Embryonic facial prominence (tissue), 1 donor: ENCODE results near the gene ERBB2.
"Not testable (repeated sequence)": the region's sequence is repeated elsewhere in the genome, so short reads cannot be mapped to it uniquely, and the experiment has no call there.

ENCODE experiments used
- DNase-seq: peaks from one replicate; pipeline ENCODE4 v3.0.0-alpha.2; 2016; ENCODE audit errors: extremely low spot score

The ERBB2 gene

DNA sequence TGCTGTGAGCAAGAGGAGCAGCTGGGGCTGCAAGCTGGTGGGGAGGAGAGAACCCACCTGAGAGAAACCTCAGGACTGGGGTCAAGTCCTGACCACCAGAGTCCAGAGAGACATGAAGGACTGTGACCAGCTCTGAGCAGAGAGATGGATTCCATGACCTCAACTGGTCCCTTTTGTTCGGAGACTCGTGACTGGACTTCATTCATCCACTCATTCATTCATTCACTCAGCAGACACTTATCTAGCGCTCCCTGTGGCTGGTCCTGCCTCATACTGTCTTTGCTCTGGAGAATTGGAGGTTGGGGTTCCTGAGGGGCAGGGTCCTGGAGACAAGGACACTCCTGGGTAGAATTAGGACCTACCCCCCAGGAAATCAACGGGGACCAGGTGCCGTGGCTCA lies 4.0 kb downstream of the ERBB2 start:
- DNase-seq, result no peak

- no peak for DNase-seq
Measured at GRCh38 chr17:39704821-39705551, 5.1 kb downstream of the ERBB2 start.

DNA sequence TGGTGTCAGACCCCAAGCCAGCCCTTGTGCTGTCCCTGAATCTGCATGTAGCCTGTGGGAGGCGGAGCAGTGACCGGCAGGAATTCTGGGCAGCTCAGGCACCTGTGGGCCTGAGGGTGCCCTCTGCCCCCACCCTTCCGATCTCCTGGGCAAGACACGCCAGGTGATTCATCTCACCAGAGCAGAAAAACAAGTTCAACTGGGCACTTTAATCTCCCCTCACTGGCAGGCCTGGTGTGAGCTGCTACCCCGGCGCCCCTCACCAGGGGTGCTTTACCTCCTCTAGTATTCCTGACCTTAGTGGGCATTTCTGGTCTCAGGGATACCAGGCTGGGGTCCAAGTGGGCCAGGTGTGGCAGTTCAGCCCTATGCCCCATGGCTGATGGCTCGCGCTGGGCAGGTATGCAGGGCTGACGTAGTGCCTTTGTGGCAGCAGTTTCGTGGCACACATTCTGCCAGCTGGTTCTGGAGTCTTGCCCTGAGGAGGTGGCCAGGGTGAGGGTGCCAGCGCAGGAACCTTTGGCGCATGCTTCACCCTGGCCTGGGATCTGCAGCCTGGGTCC lies 6.0 kb downstream of the ERBB2 start:
- DNase-seq, result no peak

GRCh38 chr17:39706383-39706782 lies 6.5 kb downstream of the ERBB2 start:
- DNase-seq, result no peak

DNA sequence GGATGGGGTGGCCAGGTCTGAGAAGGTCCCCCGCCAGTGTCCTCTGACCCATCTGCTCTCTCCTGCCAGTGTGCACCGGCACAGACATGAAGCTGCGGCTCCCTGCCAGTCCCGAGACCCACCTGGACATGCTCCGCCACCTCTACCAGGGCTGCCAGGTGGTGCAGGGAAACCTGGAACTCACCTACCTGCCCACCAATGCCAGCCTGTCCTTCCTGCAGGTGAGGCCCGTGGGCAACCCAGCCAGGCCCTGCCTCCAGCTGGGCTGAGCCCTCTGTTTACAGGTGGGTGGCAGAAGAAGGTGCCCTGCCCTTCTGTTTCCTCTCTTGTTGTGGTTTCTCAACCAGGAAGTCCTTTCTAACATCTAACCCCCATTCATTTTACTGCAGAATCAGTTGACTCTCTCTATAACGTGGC lies 7.1 kb downstream of the ERBB2 start:
- no peak for DNase-seq

GRCh38 chr17:39709319-39709997 lies 9.6 kb downstream of the ERBB2 start:
- DNase-seq, result no peak

GRCh38 chr17:39709998-39710964 lies 10.4 kb downstream of the ERBB2 start:
- DNase-seq, result no peak

GRCh38 chr17:39711071-39711470 lies 11.2 kb downstream of the ERBB2 start:
- not testable (repeated sequence) for DNase-seq

DNA sequence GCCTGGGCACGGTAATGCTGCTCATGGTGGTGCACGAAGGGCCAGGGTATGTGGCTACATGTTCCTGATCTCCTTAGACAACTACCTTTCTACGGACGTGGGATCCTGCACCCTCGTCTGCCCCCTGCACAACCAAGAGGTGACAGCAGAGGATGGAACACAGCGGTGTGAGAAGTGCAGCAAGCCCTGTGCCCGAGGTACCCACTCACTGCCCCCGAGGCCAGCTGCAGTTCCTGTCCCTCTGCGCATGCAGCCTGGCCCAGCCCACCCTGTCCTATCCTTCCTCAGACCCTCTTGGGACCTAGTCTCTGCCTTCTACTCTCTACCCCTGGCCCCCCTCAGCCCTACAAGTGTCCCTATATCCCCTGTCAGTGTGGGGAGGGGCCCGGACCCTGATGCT lies 12.0 kb downstream of the ERBB2 start:
- no peak for DNase-seq

DNA sequence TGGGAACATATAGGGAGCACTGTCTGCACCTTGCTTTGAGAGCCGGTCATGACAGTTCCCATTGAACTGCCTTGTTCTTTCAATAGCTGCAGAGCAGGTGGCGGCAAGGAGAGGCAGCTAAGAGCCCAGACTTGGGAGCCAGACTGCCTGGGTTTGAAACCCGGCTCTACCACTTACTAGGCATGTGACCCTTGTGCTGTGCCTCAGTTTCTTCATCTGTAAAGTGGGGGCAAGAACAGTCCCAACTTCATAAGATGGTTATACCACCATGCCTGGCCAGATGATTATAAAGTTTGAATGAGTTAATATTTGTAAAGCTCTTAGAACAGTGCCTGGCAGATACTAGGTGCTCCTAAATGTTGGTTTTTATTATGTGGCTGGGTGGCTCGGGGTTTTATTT lies 14.4 kb downstream of the ERBB2 start:
- DNase-seq, result no peak

GRCh38 chr17:39715375-39716072 lies 15.7 kb downstream of the ERBB2 start:
- no peak for DNase-seq

- DNase-seq, result no peak
Measured at GRCh38 chr17:39716073-39716818, 16.4 kb downstream of the ERBB2 start.

DNA sequence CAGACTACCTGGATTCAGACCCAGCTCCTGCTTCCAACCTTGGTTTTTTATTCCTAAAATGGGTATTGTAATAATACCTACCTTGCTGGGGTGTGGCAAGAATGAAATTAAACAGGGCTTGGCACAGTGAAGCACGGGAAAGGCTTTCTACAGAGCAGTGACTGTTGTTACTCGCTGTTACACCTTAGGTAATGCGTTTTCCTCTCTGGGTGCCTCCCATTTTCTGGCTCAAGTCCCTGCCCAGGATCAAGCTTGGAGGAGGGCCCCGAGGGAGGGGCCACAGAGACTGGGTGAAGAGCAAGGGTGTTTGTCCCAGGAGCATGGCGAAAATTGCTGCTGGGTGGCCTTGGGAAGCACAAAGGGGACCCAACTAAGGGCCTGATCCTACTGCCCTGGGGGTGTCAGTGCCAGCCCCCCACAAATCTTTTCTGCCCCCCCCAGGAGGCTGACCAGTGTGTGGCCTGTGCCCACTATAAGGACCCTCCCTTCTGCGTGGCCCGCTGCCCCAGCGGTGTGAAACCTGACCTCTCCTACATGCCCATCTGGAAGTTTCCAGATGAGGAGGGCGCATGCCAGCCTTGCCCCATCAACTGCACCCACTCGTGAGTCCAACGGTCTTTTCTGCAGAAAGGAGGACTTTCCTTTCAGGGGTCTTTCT lies 17.1 kb downstream of the ERBB2 start:
- DNase-seq, result no peak

DNA sequence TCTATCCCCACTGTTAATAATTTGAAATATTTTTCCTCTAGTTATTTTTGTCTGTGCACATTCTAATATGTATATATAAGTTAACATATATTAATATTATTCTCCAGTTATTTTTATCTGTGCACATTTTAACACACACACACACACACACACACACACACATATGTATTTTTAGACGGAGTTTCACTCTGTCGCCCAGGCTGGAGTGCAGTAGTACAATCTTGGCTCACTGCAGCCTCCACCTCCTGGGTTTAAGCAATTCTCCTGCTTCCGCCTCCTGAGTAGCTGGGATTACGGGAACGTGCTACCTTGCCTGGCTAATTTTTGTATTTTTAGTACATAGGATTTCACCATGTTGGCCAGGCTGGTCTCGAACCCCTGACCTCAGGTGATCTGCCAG lies 17.8 kb downstream of the ERBB2 start:
- no peak for DNase-seq

DNA sequence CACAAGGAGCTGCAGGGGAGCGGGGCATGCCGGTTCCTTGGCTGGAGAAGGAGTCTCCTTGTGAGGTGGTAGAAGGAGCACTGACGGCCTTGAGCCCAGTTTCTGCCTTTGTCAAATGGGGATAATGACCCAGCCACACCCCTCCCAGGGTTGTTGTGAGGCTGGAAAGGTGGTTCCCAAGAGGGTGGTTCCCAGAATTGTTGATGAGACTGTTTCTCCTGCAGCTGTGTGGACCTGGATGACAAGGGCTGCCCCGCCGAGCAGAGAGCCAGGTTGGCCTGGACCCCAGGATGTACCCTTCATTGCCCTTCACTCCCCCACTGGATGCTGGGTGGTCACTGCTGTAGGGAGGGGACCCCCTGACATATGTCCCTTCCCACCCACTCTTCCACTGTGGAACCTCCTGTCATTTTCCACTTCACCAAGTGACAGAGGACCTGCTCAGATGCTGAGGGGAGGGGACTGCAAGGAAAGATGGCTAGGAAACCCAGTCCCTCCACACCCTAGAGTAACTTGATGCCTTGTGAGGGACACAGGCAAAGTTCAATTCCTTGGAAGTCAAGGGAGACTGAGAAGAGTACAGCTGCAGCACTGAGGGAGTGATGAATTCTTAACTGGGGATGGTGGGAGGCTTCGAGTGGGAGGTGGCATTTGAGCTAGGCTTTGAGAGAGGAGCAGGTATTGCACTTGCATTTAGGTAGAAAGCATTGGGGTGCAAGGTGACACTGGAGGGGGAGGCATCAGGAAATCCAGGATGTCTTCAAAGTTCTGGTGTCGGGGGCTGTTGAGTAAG lies 19.9 kb downstream of the ERBB2 start:
- no peak for DNase-seq

- DNase-seq, result no peak
Measured at GRCh38 chr17:39722104-39722503, 22.2 kb downstream of the ERBB2 start.

DNA sequence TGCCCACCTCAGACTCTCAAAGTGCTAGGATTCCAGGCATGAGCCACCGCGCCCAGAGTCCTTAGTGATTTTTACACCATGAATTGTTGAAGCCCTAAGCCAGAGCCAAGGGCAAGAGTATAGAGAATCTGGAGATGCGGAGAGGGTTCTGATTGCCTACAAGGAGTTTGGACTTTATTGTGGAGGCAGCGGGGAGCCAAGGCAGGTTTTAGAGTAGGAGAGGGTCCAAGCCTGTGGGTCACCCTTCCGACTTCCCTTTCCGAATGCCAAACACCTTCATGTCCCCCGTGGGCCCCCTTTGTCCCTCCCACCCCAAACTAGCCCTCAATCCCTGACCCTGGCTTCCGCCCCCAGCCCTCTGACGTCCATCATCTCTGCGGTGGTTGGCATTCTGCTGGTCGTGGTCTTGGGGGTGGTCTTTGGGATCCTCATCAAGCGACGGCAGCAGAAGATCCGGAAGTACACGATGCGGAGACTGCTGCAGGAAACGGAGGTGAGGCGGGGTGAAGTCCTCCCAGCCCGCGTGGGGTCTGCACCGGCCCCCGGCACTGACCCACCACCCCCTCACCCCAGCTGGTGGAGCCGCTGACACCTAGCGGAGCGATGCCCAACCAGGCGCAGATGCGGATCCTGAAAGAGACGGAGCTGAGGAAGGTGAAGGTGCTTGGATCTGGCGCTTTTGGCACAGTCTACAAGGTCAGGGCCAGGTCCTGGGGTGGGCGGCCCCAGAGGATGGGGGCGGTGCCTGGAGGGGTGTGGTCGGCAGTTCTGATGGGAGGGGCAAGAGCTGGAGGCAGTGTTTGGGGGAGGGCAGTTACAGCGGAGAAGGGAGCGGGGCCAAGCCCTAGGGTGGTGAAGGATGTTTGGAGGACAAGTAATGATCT lies 23.3 kb downstream of the ERBB2 start:
- DNase-seq, result no peak

GRCh38 chr17:39724731-39725130 lies 24.9 kb downstream of the ERBB2 start:
- no peak for DNase-seq
